T47D (cell line): ENCODE data around the gene NPTXR.
A peak's percentile ranks its signal among the peaks of the same experiment; 100 is the strongest.
"Not testable (repeated sequence)": the region's sequence is repeated elsewhere in the genome, so short reads cannot be mapped to it uniquely, and the experiment has no call there.

ENCODE experiments used
- DNase-seq, 2 experiments: peaks; one replicate each; pipeline versions ENCODE4 v3.0.0 to v3.0.0-alpha.2; 2011 to 2012; ENCODE audit warnings: low read depth in 1 of 2, low spot score in 1 of 2
- JUND ChIP-seq: IDR thresholded peaks from 2 replicates; pipeline ENCODE4 v1.6.1; 2012; ENCODE audit warnings: low read depth
- in situ Hi-C: cut with HindIII; loops from 2 replicates; pipeline ENCODE4 v1.10.0; 2016; ENCODE audit warnings: low sequenced_read_pairs, low pct_unique_long_range_greater_than_20kb

NPTXR gene

GRCh38 chr22:38858492-38858891, 14.7 kb upstream of the NPTXR start:
- DNase-seq = no peak
- in situ Hi-C loops = no loop called here
- TF ChIP-seq JUND = no peak

GRCh38 chr22:38854476-38854875, 10.6 kb upstream of the NPTXR start:
- DNase-seq, in situ Hi-C loops: not testable (repeated sequence)

GRCh38 chr22:38853883-38854282, 10.1 kb upstream of the NPTXR start:
- DNase-seq, in situ Hi-C loops: not testable (repeated sequence)

DNA sequence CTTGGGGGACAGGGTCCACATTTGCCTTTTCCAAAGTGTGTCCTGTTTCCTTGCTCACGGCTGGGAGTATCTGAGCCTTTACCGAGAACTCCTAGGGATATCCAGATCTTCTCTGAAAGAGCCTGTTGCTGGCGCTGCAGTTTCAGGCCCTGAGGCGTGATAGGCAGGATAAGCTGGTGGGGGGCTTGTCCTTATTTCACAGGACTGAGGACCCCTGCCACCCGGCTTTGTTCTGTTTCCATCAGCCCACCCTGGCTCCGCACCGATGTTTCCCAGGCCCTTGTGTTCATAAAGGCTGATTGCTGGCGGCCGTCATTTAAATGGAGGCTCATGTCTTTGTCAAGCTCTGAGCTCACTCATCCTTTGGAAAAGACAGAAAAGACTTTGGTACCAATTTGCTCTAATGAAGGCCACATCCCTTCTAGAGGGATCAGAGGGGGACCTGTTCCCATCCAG, 9.4 kb upstream of the NPTXR start:
- DNase-seq = no peak
- no peak for TF ChIP-seq JUND
- in situ Hi-C loops = no loop called here

DNA sequence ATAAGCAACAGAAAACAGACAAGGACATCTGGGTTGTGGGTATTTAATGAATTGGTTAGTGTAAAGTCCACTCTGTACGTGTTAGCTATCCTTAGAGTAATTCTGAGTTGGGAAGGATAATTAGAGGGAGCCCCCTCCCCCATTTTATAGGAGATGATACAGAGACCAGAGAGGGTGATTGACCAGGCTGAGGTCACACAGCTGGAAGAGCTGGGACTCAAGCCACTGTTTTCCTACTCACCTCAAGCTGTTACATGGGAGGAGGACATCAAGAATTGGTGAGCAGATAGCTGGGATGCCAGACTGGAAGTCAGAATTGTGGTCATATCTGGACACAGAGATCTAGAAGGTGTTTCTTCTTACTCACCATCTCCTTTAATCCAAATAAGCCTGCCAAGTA, 8.7 kb upstream of the NPTXR start:
- in situ Hi-C loops = no loop called here
- no peak for TF ChIP-seq JUND
- no peak for DNase-seq

DNA sequence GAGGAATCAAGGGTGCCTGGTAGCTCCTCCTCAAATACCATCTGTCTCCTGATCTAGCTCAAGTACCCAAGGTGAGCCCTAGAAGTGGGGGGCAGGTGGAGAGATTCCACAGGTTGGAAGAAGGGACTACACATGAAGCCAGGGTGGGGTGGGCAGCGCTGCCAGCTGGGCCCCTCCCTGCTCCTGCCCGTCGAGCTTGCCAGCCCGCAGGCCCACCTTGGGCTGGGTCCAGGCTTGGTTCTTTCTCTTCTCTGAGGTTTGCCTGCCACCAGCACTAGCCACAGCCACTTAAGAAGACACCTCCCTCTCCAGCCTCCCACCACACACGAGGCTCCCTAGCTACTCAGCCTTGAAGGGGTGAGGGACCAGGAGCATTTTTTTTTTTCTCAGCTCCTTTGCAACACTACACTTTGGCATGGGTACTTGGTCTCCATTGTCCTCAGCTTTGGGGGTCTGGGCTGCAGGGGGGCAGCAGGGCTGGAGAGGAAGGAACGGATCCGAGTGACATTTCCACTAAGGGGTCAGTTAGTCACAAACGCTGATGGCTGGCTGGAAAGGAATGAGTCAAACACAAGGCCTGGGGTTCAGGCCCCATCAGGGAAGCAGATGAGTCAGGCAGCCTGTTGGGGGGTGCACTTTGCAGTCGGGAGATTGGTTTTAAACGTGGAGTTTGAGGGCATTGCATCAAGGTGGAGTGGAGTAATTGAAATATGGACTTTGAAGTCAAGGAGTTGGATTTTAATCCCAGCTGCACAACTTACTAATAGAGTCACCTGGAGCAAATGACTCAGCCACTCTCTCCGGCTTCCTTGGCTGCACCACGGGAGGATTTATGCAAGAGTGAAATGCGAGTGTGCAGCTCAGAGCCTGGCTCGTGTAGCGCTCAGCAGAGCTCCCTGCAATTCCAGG, 7.4 kb upstream of the NPTXR start:
- in situ Hi-C loops = no loop called here
- no peak for DNase-seq
- TF ChIP-seq JUND = no peak

GRCh38 chr22:38850399-38850798, 6.6 kb upstream of the NPTXR start:
- in situ Hi-C loops = no loop called here
- DNase-seq = no peak
- no peak for TF ChIP-seq JUND

DNA sequence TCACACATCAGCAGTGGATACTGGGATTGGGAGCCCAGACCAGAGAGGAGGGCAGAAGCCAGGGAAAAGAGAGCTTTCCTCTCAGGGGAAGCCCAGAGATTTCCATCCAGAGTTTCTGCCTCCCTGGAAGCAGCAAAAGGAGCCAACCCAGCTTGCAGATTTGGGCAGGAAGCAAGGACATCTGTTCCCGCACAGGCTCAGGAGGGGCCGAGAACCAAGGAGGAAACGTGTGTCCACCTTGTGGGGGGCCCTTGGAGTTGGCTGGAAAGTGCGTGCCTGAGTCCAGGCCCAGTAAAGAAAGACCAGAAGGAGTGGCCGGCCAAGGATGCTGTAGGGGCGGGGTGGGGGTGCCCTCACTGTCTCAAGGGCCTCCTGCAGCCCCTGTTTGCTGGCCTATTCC, 6.0 kb upstream of the NPTXR start:
- in situ Hi-C loops = no loop called here
- DNase-seq = no peak
- TF ChIP-seq JUND = no peak

DNA sequence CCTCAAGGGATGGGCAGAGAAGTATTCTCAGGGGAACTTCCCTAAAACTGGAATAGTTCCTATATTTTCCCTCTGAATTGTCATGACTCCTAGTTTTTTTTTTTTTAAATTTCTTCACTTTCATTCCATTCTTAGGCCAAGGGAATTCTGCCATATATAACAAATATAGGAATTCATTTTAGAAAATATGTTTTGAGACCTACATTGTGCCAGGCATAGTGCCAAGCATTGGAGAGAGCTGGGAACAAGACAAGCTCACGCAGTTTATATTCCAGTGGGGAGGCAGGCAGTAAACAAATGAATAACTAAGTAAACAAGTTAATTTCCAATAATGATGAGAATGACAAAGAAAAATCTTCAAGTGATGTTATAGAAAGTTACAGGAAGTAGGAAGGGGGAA, 2.6 kb upstream of the NPTXR start:
- in situ Hi-C loops = no loop called here
- no peak for TF ChIP-seq JUND
- no peak for DNase-seq

DNA sequence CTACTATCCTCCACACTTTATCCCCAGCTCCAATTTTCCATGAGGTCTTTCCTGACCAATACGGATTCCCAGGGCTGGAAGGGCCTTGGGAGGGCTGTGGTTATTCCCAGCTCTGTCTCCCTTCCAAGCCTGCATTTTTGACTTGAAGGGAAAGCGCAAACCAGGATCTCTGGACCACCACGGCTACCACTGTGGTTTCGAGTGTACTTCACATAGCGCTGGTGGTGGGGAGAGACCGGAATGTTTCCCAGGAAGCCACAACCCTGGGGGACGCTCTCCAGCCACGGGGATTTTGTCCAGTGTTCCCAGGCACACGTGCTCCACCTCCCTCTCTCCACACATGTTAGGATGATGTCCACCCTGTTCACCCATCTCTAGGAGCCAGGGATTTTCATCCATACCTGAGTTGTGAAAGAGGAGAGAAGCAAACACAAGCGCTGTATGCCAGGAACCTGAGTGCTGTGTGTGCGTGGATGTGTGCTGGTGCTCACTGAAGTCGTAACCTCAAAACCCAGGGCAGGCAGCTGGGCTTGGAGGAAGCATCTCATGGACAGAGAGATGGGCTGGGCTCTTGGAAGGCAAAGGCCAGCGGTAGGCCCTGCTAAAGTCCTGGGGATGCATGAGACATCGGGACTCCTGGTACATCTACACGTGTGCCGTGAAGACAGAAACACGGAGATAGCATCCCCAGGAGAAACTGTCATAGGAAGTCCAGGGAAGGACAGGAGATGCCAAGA, 1.3 kb upstream of the NPTXR start:
- no peak for TF ChIP-seq JUND
- DNase-seq = no peak
- in situ Hi-C loops = no loop called here

- no peak for DNase-seq
- TF ChIP-seq JUND = no peak
- in situ Hi-C loops = no loop called here
These were observed 631 bp upstream of the NPTXR start for GRCh38 chr22:38844315-38845003.

DNA sequence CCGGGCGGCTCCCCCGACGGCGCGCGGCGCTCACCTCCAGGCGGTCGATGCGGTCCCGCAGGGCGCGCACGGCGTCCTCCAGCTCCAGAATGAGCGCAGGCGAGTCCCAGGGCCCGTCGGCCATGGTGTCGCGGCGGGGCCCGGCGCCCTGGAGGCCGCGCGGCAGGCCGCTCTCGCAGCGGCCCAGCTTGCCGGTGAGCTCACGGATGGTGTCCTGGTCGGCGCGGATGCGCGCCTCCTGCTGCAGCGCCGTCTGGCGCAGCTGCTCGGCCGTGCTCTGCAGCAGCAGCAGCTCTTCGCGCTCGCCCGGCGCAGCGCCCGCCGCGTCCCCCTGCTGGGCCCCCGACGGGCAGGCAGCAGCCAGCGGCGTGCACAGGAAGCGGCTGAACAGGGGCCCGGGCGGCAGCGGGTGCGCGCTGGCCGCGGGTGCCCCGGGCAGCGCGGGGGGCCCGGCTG, 599 bp downstream of the NPTXR start:
- TF ChIP-seq JUND = no peak
- DNase-seq = peak; percentile 66 to 71
- in situ Hi-C loops = no loop called here
